ENCODE results near the gene HLA-DMB. TPM values are rescaled to one million over a fixed set of nuclear protein-coding genes. Genes with fewer than 3 reads are reported as not detected.

The HLA-DMB gene
- total RNA-seq, 1 donor from 2014 or later: 26.8 TPM

- H3K4me1 ChIP-seq: peaks cover 0 to 12% of the 10 kb centered on the region in 2 donors
- intact Hi-C loops (cut with DNase I): loop anchor here (1.0 to 5.0 kb wide), 4 partner anchors 14 to 790 kb away; partner anchors contain the start of genes AGPAT1, HLA-DMA and RNF5
- no peaks in the 10 kb centered on the region for H3K27me3 ChIP-seq
- no peak for DNase-seq (ENCODE audit: low spot score in 2 of 2)
- H3K9me3 ChIP-seq: no peaks in the 10 kb centered on the region
- H3K36me3 ChIP-seq: peaks cover 2 to 3% of the 10 kb centered on the region in 2 donors
- peak overlapping the region; percentile 98 to 99 for H3K27ac ChIP-seq
- H3K4me3 ChIP-seq: peak overlapping the region; percentile 70 to 95
- TF ChIP-seq CTCF (IDR thresholded peaks at IDR 0.05): peak; percentile 32 to 57 (median 42)
Observed at GRCh38 chr6:32967151-32968091, 26.6 kb upstream of the HLA-DMB start.

- TF ChIP-seq CTCF (IDR thresholded peaks at IDR 0.05): no peak
- Histone ChIP-seq H3K27me3 (no peaks in the 10 kb centered on the region), H3K9me3 (no peaks in the 10 kb centered on the region), H3K4me3 (no peak overlapping the region), H3K36me3 (no peaks in the 10 kb centered on the region), H3K27ac (no peak overlapping the region), H3K4me1 (peaks cover 0 to 12% of the 10 kb centered on the region in 2 donors)
- no peak for DNase-seq (ENCODE audit: low spot score in 2 of 2)
- intact Hi-C loops (cut with DNase I): loop anchor here (5.0 kb wide), 2 partner anchors 32 to 787 kb away; partner anchors contain the start of genes AGPAT1 and RNF5
Observed at GRCh38 chr6:32964776-32965175, 23.9 kb upstream of the HLA-DMB start.

- no peak for DNase-seq (ENCODE audit: low spot score in 2 of 2)
- H3K27ac ChIP-seq: no peak overlapping the region
- intact Hi-C loops (cut with DNase I): no loop called here
- no peaks in the 10 kb centered on the region for H3K27me3 ChIP-seq
- no peaks in the 10 kb centered on the region for H3K9me3 ChIP-seq
- H3K36me3 ChIP-seq: no peaks in the 10 kb centered on the region
- H3K4me3 ChIP-seq: no peak overlapping the region
- H3K4me1 ChIP-seq: peaks cover 0 to 12% of the 10 kb centered on the region in 2 donors
- no peak for TF ChIP-seq CTCF (IDR thresholded peaks at IDR 0.05)
Observed at GRCh38 chr6:32963866-32964265, 23.0 kb upstream of the HLA-DMB start.

GRCh38 chr6:32962213-32962826, 21.5 kb upstream of the HLA-DMB start:
- Histone ChIP-seq H3K27me3 (no peaks in the 10 kb centered on the region), H3K4me3 (no peak overlapping the region), H3K9me3 (no peaks in the 10 kb centered on the region), H3K36me3 (no peaks in the 10 kb centered on the region), H3K27ac (no peak overlapping the region), H3K4me1 (peaks cover 0 to 11% of the 10 kb centered on the region in 2 donors)
- intact Hi-C loops (cut with DNase I): no loop called here
- DNase-seq (ENCODE audit: low spot score in 2 of 2): no peak
- TF ChIP-seq CTCF (IDR thresholded peaks at IDR 0.05): no peak

- DNase-seq (ENCODE audit: low spot score in 2 of 2): no peak
- Histone ChIP-seq H3K36me3 (no peaks in the 10 kb centered on the region), H3K9me3 (no peaks in the 10 kb centered on the region), H3K27me3 (no peaks in the 10 kb centered on the region), H3K4me1 (no peaks in the 10 kb centered on the region), H3K4me3 (no peak overlapping the region), H3K27ac (no peak overlapping the region)
- TF ChIP-seq CTCF (IDR thresholded peaks at IDR 0.05): no peak
- intact Hi-C loops (cut with DNase I): no loop called here
Observed at GRCh38 chr6:32960563-32960962, 19.7 kb upstream of the HLA-DMB start.

All from ascending aorta (tissue), 2 donors.